ENCODE data around the gene TMEM258.
A peak's percentile ranks its signal among the peaks of the same experiment; 100 is the strongest.

Gene TMEM258

DNA sequence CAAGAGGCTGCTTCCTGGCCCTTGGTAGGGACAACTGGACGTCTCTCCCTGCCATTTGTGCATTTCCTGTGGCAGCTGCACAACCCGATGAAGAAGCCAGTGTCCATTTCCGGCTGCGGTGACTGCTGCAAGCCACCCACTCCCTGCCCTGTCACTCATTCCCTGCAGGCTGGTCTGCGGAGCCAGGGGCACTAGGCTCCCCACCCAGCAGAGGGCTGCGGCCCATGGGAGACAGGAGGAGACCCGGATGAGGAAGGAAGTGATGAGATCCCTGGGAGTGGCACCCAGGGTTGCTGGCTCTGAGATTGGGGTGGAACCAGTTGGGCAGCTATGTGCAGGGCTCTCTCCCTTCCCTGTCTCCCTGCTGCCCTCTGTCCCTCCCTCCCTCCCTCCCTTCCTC, 50.0 kb downstream of the TMEM258 start:
- no peaks in the 10 kb centered on the region for H3K27me3 ChIP-seq (ENCODE audit: control insufficient read depth in 2 of 2, insufficient read depth in 2 of 2, low read length in 2 of 2)
- H3K36me3 ChIP-seq (ENCODE audit: control insufficient read depth in 2 of 2, insufficient read depth in 2 of 2, low read length in 2 of 2), result peaks cover 3 to 18% of the 10 kb centered on the region in 2 donors
- no peak overlapping the region for H3K4me3 ChIP-seq (ENCODE audit: low read length in 2 of 2)
- no peak overlapping the region for H3K9ac ChIP-seq (ENCODE audit: low read depth in 1 of 2, low read length in 2 of 2)
- no peaks in the 10 kb centered on the region for H3K9me3 ChIP-seq (ENCODE audit: control insufficient read depth in 2 of 2, low read length in 2 of 2)
- peak overlapping the region; percentile 36 to 67 for H3K27ac ChIP-seq (ENCODE audit: low read depth in 2 of 2, low read length in 2 of 2)
- H3K4me1 ChIP-seq (ENCODE audit: control insufficient read depth in 2 of 2, insufficient read depth in 2 of 2, low read length in 2 of 2), result peaks cover 5 to 10% of the 10 kb centered on the region in 2 donors

DNA sequence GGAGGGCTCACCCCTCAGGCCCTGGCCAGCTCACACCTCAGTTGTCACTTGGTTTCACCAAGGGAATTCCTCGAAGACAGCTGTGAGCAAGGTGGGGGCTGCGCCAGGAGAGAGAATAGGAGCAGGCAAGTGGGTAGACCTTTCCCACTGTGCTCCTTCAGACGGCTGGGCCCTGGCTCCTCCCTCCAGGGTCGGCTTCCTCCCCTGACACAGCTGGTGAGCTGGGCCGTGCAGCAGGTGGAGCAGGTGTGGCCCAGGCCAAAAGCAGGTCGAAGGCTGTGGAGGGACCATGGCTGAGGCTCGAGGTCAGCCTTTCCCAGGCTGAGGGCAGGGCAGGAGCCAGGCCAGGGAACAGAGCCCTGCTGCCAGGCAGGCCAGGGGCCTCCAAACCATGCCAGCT, 52.4 kb downstream of the TMEM258 start:
- Histone ChIP-seq H3K9ac (ENCODE audit: low read depth in 1 of 2, low read length in 2 of 2) (no peak overlapping the region), H3K36me3 (ENCODE audit: control insufficient read depth in 2 of 2, insufficient read depth in 2 of 2, low read length in 2 of 2) (peaks cover 15 to 30% of the 10 kb centered on the region in 2 donors)

DNA sequence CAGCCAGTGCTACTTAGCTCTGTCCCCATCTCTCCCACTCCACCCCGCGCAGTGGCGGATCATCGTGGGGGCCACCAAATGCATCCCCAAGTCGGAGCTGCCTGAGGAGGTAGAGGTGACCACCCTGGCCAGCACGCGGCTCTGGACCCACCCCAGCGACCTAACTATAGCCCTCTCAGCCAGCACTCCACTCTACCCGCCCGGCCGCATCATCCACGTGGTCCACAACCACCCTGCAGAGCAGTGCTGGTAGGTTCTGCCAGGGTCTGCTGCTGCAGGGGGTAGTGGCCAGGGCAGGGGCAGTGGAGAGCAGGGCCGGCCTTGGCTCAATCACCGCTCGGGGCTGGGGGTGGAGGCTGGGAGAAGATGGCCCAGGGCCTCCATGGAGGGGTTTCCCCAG, 53.0 kb downstream of the TMEM258 start:
- H3K36me3 ChIP-seq (ENCODE audit: control insufficient read depth in 2 of 2, insufficient read depth in 2 of 2, low read length in 2 of 2), result peaks cover 15 to 30% of the 10 kb centered on the region in 2 donors
- no peak overlapping the region for H3K27ac ChIP-seq (ENCODE audit: low read depth in 2 of 2, low read length in 2 of 2)
- H3K9me3 ChIP-seq (ENCODE audit: control insufficient read depth in 2 of 2, low read length in 2 of 2), result no peaks in the 10 kb centered on the region

More for the DNA sequence above, 52.4 kb downstream of the TMEM258 start:
- H3K27me3 ChIP-seq (ENCODE audit: control insufficient read depth in 2 of 2, insufficient read depth in 2 of 2, low read length in 2 of 2), result no peaks in the 10 kb centered on the region
- H3K9me3 ChIP-seq (ENCODE audit: control insufficient read depth in 2 of 2, low read length in 2 of 2), result no peaks in the 10 kb centered on the region
- no peak overlapping the region for H3K27ac ChIP-seq (ENCODE audit: low read depth in 2 of 2, low read length in 2 of 2)
- H3K4me3 ChIP-seq (ENCODE audit: low read length in 2 of 2), result no peak overlapping the region
- peaks cover 4 to 7% of the 10 kb centered on the region in 2 donors for H3K4me1 ChIP-seq (ENCODE audit: control insufficient read depth in 2 of 2, insufficient read depth in 2 of 2, low read length in 2 of 2)

More for the DNA sequence above, 53.0 kb downstream of the TMEM258 start:
- no peak overlapping the region for H3K9ac ChIP-seq (ENCODE audit: low read depth in 1 of 2, low read length in 2 of 2)
- H3K4me3 ChIP-seq (ENCODE audit: low read length in 2 of 2), result no peak overlapping the region
- H3K27me3 ChIP-seq (ENCODE audit: control insufficient read depth in 2 of 2, insufficient read depth in 2 of 2, low read length in 2 of 2), result no peaks in the 10 kb centered on the region
- peaks cover 4 to 7% of the 10 kb centered on the region in 2 donors for H3K4me1 ChIP-seq (ENCODE audit: control insufficient read depth in 2 of 2, insufficient read depth in 2 of 2, low read length in 2 of 2)
